ENCODE results near the gene LRBA. TPM values are rescaled to one million over a fixed set of nuclear protein-coding genes. Genes with fewer than 3 reads are reported as not detected.
A peak's percentile ranks its signal among the peaks of the same experiment; 100 is the strongest.

LRBA gene
- total and polyA plus RNA-seq, 9 of the 15 experiments (the other 6 are each of a cell fraction or from before 2014, with no cell fraction given), result 24.2 to 88.7 (median 59.7) TPM

- H2AFZ ChIP-seq (ENCODE audit: low read depth, low read length), result no peak overlapping the region
- H3K27ac ChIP-seq (ENCODE audit: extremely low read depth, low read depth, low read length), result no peak overlapping the region
- DNase-seq (ENCODE audit: extremely low read depth in 1 of 4, low spot score in 3 of 4) (no peak), FAIRE-seq (no peak), ATAC-seq (peak; percentile 58)
- in situ Hi-C loops (cut with MboI) (no loop called here), intact Hi-C loops (cut with micrococcal nuclease) (no loop called here)
- no peak overlapping the region for H3K4me3 ChIP-seq
- H3K4me2 ChIP-seq (ENCODE audit: insufficient read depth, low read length), result no peak overlapping the region
- H3K4me1 ChIP-seq (replicated peaks in 1 of 2; ENCODE audit: control insufficient read depth in 2 of 2, insufficient read depth in 2 of 2, low read length in 2 of 2), result no peaks in the 10 kb centered on the region; a peak in 1 of 5 replicates
- no peaks in the 10 kb centered on the region for H4K20me1 ChIP-seq (replicated peaks; ENCODE audit: control insufficient read depth, insufficient read depth, low read length)
- H3K9ac ChIP-seq (ENCODE audit: insufficient read depth in 1 of 2, low read depth in 2 of 2, low read length in 2 of 2), result no peak overlapping the region
- BruUV-seq (replicated peaks), result no TSS peak
- H3K27me3 ChIP-seq (ENCODE audit: control insufficient read depth in 2 of 2, insufficient read depth in 2 of 2, low read length in 2 of 2), result no peaks in the 10 kb centered on the region
- CTCF ChIA-PET (ENCODE audit: low intra/inter-chr PET ratio), result no interaction called here
- no peaks in the 10 kb centered on the region for H3K9me1 ChIP-seq (ENCODE audit: control insufficient read depth, insufficient read depth, low read length)
- no peaks in the 10 kb centered on the region; the same call in 1 of the 3 replicates for H3K36me3 ChIP-seq (ENCODE audit: control insufficient read depth, insufficient read depth, low read length)
- POLR2A ChIA-PET, result no interaction called here
- peaks cover 3% of the 10 kb centered on the region for H3K9me3 ChIP-seq (replicated peaks; ENCODE audit: control insufficient read depth, insufficient read depth, low read depth, low read length)
- no peaks in the 10 kb centered on the region for H3K79me2 ChIP-seq (ENCODE audit: control insufficient read depth, insufficient read depth, low read length)
- no peak for TF ChIP-seq POLR2A (conservative IDR thresholded peaks at IDR 0.05)
- no peak for TF ChIP-seq JUND (IDR thresholded peaks at IDR 0.05; ENCODE audit: borderline replicate concordance, low read depth, low read length)
- no peak for TF ChIP-seq JUND (tag; IDR thresholded peaks at IDR 0.05; ENCODE audit: borderline replicate concordance, low read depth, low read length)
- TF ChIP-seq CHD1 (IDR thresholded peaks at IDR 0.05; ENCODE audit: low read length), result no peak
- no peak for TF ChIP-seq ETS1 (conservative IDR thresholded peaks at IDR 0.05; ENCODE audit: control insufficient read depth, low read depth, low read length)
- no peak for TF ChIP-seq ZBED1 (IDR thresholded peaks at IDR 0.05)
- TF ChIP-seq KLF16 (IDR thresholded peaks at IDR 0.05), result no peak
- TF ChIP-seq TSHZ1 (CRISPR knock-in tag; IDR thresholded peaks at IDR 0.05), result no peak
- no peak for TF ChIP-seq NFXL1 (CRISPR knock-in tag; IDR thresholded peaks at IDR 0.05)
- TF ChIP-seq ZNF740 (CRISPR knock-in tag; IDR thresholded peaks at IDR 0.05), result no peak
- TF ChIP-seq ZNF740 (tag; IDR thresholded peaks at IDR 0.05), result no peak
- TF ChIP-seq ETV1 (tag; conservative IDR thresholded peaks at IDR 0.05; ENCODE audit: low read depth), result no peak
- TF ChIP-seq BCOR (IDR thresholded peaks at IDR 0.05), result no peak
- TF ChIP-seq MEF2A (IDR thresholded peaks at IDR 0.05; ENCODE audit: control insufficient read depth, low read depth, low read length), result no peak
- no peak for TF ChIP-seq SREBF1 (IDR thresholded peaks at IDR 0.05; ENCODE audit: borderline replicate concordance, low read depth, low read length)
- TF ChIP-seq ZNF280B (CRISPR knock-in tag; IDR thresholded peaks at IDR 0.05), result no peak
Observed at GRCh38 chr4:150562751-150563150, 452.3 kb downstream of the LRBA start.

Measured in K562 (cell line).